Measurements from ENCODE around the gene DENND1B. TPM values are rescaled to one million over a fixed set of nuclear protein-coding genes. Genes with fewer than 3 reads are reported as not detected.

Gene DENND1B
- total RNA-seq, 1 donor from 2014 or later, result 17.2 TPM

- Histone ChIP-seq H3K27me3 (no peaks in the 10 kb centered on the region), H3K27ac (no peak overlapping the region), H3K4me3 (no peak overlapping the region), H3K4me1 (no peaks in the 10 kb centered on the region), H3K36me3 (no peaks in the 10 kb centered on the region), H3K9me3 (no peaks in the 10 kb centered on the region)
- TF ChIP-seq POLR2AphosphoS5 (IDR thresholded peaks at IDR 0.05; ENCODE audit: insufficient read depth in 1 of 2, low read depth in 1 of 2) (no peak), POLR2A (IDR thresholded peaks at IDR 0.05) (no peak)
- TF ChIP-seq, protein P1, sequence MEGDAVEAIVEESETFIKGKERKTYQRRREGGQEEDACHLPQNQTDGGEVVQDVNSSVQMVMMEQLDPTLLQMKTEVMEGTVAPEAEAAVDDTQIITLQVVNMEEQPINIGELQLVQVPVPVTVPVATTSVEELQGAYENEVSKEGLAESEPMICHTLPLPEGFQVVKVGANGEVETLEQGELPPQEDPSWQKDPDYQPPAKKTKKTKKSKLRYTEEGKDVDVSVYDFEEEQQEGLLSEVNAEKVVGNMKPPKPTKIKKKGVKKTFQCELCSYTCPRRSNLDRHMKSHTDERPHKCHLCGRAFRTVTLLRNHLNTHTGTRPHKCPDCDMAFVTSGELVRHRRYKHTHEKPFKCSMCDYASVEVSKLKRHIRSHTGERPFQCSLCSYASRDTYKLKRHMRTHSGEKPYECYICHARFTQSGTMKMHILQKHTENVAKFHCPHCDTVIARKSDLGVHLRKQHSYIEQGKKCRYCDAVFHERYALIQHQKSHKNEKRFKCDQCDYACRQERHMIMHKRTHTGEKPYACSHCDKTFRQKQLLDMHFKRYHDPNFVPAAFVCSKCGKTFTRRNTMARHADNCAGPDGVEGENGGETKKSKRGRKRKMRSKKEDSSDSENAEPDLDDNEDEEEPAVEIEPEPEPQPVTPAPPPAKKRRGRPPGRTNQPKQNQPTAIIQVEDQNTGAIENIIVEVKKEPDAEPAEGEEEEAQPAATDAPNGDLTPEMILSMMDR (IDR thresholded peaks at IDR 0.05), result no peak
- no peak for DNase-seq (ENCODE audit: extremely low spot score in 2 of 2)
- intact Hi-C loops (cut with DNase I), result no loop called here
These were observed 174.5 kb downstream of the DENND1B start for GRCh38 chr1:197600751-197601150.

DNA sequence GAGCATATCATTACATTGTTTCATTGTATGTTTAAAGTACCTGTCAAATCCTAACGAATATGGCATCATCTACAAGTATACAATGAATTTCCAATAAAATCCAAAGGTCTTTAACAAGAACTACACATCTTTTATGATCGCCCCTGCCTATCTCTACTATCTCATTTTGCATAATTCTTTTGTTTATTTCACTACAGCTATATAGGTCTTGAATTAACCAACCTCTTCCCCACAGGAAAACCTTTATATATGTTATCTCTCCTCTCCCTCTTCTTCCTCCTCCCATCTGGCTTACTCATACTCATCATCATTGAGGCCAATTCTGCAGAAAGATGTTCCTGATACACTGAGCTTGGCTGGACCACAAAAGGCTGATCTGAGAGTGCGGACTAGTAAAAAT lies 175.5 kb downstream of the DENND1B start:
- TF ChIP-seq POLR2A (IDR thresholded peaks at IDR 0.05), result no peak
- no peak for TF ChIP-seq POLR2AphosphoS5 (IDR thresholded peaks at IDR 0.05; ENCODE audit: insufficient read depth in 1 of 2, low read depth in 1 of 2)
- TF ChIP-seq, protein P1 (IDR thresholded peaks at IDR 0.05), result no peak
- Histone ChIP-seq H3K27me3 (no peaks in the 10 kb centered on the region), H3K9me3 (no peaks in the 10 kb centered on the region), H3K36me3 (no peaks in the 10 kb centered on the region), H3K4me3 (no peak overlapping the region), H3K27ac (no peak overlapping the region), H3K4me1 (no peaks in the 10 kb centered on the region)
- intact Hi-C loops (cut with DNase I), result no loop called here
- DNase-seq (ENCODE audit: extremely low spot score in 2 of 2), result no peak

GRCh38 chr1:197598935-197599334 lies 176.3 kb downstream of the DENND1B start:
- Histone ChIP-seq H3K36me3 (no peaks in the 10 kb centered on the region), H3K4me3 (no peak overlapping the region), H3K4me1 (no peaks in the 10 kb centered on the region), H3K27ac (no peak overlapping the region), H3K27me3 (no peaks in the 10 kb centered on the region), H3K9me3 (no peaks in the 10 kb centered on the region)
- TF ChIP-seq POLR2A (IDR thresholded peaks at IDR 0.05) (no peak), POLR2AphosphoS5 (IDR thresholded peaks at IDR 0.05; ENCODE audit: insufficient read depth in 1 of 2, low read depth in 1 of 2) (no peak)
- TF ChIP-seq, protein P1 (IDR thresholded peaks at IDR 0.05), result no peak
- intact Hi-C loops (cut with DNase I), result no loop called here
- no peak for DNase-seq (ENCODE audit: extremely low spot score in 2 of 2)

DNA sequence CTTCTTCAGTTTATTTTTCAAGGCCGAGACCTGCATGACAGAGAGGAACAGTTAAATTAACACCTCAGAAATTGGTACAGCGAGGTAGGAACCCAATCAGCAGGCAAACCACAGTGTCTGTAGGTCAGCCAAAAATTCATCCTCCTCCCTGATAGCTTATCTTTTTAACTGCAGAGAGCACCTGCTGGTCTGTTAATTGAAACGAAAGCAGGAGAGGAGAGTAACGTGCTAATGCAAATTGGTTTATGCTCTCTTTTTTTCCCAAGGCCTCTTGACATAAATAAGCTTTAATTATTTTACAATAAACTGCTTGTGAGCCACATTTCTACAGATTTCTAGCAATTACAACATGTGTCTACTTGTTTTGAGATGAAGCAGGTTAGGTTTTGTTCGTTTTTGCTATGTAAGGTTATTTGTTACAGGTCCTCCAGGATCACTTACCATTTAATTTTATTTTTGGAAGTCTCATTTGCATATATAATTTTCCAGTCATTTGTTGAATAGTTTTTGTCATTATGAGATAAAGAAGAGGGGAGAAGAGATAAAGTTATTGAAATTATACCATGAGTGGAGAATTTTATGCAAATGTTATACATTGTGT lies 179.9 kb downstream of the DENND1B start:
- Histone ChIP-seq H3K4me3 (no peak overlapping the region), H3K27me3 (no peaks in the 10 kb centered on the region), H3K36me3 (peaks cover 0 to 6% of the 10 kb centered on the region in 2 donors), H3K4me1 (no peaks in the 10 kb centered on the region), H3K27ac (no peak overlapping the region), H3K9me3 (no peaks in the 10 kb centered on the region)
- DNase-seq (ENCODE audit: extremely low spot score in 2 of 2), result no peak
- intact Hi-C loops (cut with DNase I), result no loop called here
- no peak for TF ChIP-seq POLR2A (IDR thresholded peaks at IDR 0.05)
- no peak for TF ChIP-seq POLR2AphosphoS5 (IDR thresholded peaks at IDR 0.05; ENCODE audit: insufficient read depth in 1 of 2, low read depth in 1 of 2)
- TF ChIP-seq, protein P1 (IDR thresholded peaks at IDR 0.05), result no peak

GRCh38 chr1:197590687-197591086 lies 184.6 kb downstream of the DENND1B start:
- intact Hi-C loops (cut with DNase I), result no loop called here
- no peak overlapping the region for H3K27ac ChIP-seq
- no peak for DNase-seq (ENCODE audit: extremely low spot score in 2 of 2)

More at GRCh38 chr1:197590687-197591086, 184.6 kb downstream of the DENND1B start:
- Histone ChIP-seq H3K9me3 (no peaks in the 10 kb centered on the region), H3K27me3 (no peaks in the 10 kb centered on the region), H3K36me3 (peaks cover 0 to 6% of the 10 kb centered on the region in 2 donors), H3K4me3 (no peak overlapping the region), H3K4me1 (no peaks in the 10 kb centered on the region)
- TF ChIP-seq, protein P1 (IDR thresholded peaks at IDR 0.05), result no peak
- TF ChIP-seq POLR2AphosphoS5 (IDR thresholded peaks at IDR 0.05; ENCODE audit: insufficient read depth in 1 of 2, low read depth in 1 of 2), result no peak
- TF ChIP-seq POLR2A (IDR thresholded peaks at IDR 0.05), result no peak
